GM12878 (cell line): ENCODE data around the gene FXYD1. TPM values are rescaled to one million over a fixed set of nuclear protein-coding genes. Genes with fewer than 3 reads are reported as not detected.

Experiments used
- ATAC-seq: fragments of 200-7000 bp; cut with Tn5 transposase; 3 replicates; pipeline ENCODE4 v1.9.1; 2020; ENCODE audit warnings: mild to moderate bottlenecking, moderate library complexity
- BruUV-seq: library from RNA; stranded (reverse); fragments of 400-500 nt; replicated peaks from 2 replicates; lab custom pipeline; 2021; lab: Mats Ljungman, UMichigan
- CTCF ChIA-PET: fragments of 300-600 bp; sonication (Branson Sonifier 250); formaldehyde crosslinking; extraction: SDS; loops from one replicate; lab custom pipeline; 2021; ENCODE audit warnings: inconsistent platforms; lab: Yijun Ruan, JAX
- POLR2A ChIA-PET: fragments of 350-600 bp; formaldehyde crosslinking; extraction: SDS; loops from one replicate; lab custom pipeline; 2021; ENCODE audit warnings: inconsistent platforms; lab: Charles Lee
- RAD21 ChIA-PET: fragments of 300-600 bp; sonication (Branson Sonifier 250); formaldehyde crosslinking; loops from one replicate; lab custom pipeline; 2023; ENCODE audit warnings: antibody characterized with exemption; ENCODE audit not compliant: unreplicated experiment; lab: Charles Lee
- SMC1A ChIA-PET: fragments of 300-600 bp; sonication (Branson Sonifier 250); formaldehyde crosslinking; loops from one replicate; lab custom pipeline; 2023; ENCODE audit not compliant: unreplicated experiment, uncharacterized antibody; lab: Charles Lee
- DNase-seq: peaks from one replicate; pipeline ENCODE4 v3.0.0-alpha.2; 2011; ENCODE audit warnings: low read depth, low spot score
- FAIRE-seq: peaks from 3 replicates; lab custom pipeline; 2011; peaks lifted over from hg19 to GRCh38; lab: Jason Lieb, UNC
- H2AFZ ChIP-seq: 2 replicates; pipeline ENCODE4 v1.6.0; 2011; ENCODE audit warnings: low read depth, low read length, control low read depth; ENCODE audit not compliant: control insufficient read depth
- H3K27ac ChIP-seq: 2 replicates; pipeline ENCODE4 v1.5.1; 2011; ENCODE audit warnings: control low read depth; ENCODE audit not compliant: control insufficient read depth, insufficient read depth
- H3K27me3 ChIP-seq, 2 experiments: replicated peaks in 1 of 2; 2 replicates each; pipeline versions ENCODE4 v1.6.0 to v1.6.1; 2011; ENCODE audit warnings: low read length in 1 of 2; ENCODE audit not compliant: control insufficient read depth in 2 of 2, insufficient read depth in 2 of 2
- H3K36me3 ChIP-seq, 2 experiments: 2 replicates each; pipeline ENCODE4 v1.5.1; 2011; ENCODE audit warnings: low read length in 1 of 2; ENCODE audit not compliant: control insufficient read depth in 2 of 2, insufficient read depth in 2 of 2
- H3K4me1 ChIP-seq: 2 replicates; pipeline ENCODE4 v1.6.1; 2011; ENCODE audit warnings: mild to moderate bottlenecking, low read length, moderate library complexity, mixed read lengths; ENCODE audit not compliant: control insufficient read depth, insufficient read depth
- H3K4me2 ChIP-seq: 2 replicates; pipeline ENCODE4 v1.6.0; 2011; ENCODE audit warnings: control low read depth; ENCODE audit not compliant: control insufficient read depth, insufficient read depth
- H3K4me3 ChIP-seq: fragments of 200-600 bp; sonication (generic); 2 replicates; pipeline ENCODE4 v1.5.1; 2016
- H3K79me2 ChIP-seq: 2 replicates; pipeline ENCODE4 v1.6.0; 2011; ENCODE audit warnings: low read length; ENCODE audit not compliant: control insufficient read depth, insufficient read depth
- H3K9ac ChIP-seq: 2 replicates; pipeline ENCODE4 v1.8.0; 2011; ENCODE audit warnings: low read length, control low read depth, mixed read lengths; ENCODE audit not compliant: control insufficient read depth, insufficient read depth
- H3K9me3 ChIP-seq: replicated peaks from 3 replicates; pipeline ENCODE4 v1.5.1; 2011; ENCODE audit warnings: mild to moderate bottlenecking, low read length; ENCODE audit not compliant: control insufficient read depth, insufficient read depth
- H4K20me1 ChIP-seq: 2 replicates; pipeline ENCODE4 v1.6.0; 2011; ENCODE audit not compliant: control insufficient read depth, insufficient read depth
- NR2C1 ChIP-seq: fragments of 450-650 bp; IDR thresholded peaks from 2 replicates; pipeline ENCODE4 v1.6.1; 2017; ENCODE audit warnings: antibody characterized with exemption, mild to moderate bottlenecking, moderate library complexity
- RAD21 ChIP-seq: IDR thresholded peaks from 2 replicates; pipeline ENCODE4 v1.6.1; 2011; ENCODE audit warnings: mild to moderate bottlenecking, low read depth, low read length, moderate library complexity; ENCODE audit not compliant: insufficient read depth
- RBBP5 ChIP-seq: fragments of 200-600 bp; sonication (generic); conservative IDR thresholded peaks from 2 replicates; pipeline ENCODE4 v1.6.1; 2016
- YY1 ChIP-seq: IDR thresholded peaks from 2 replicates; pipeline ENCODE4 v1.6.1; 2011; ENCODE audit warnings: low read depth, mild to moderate bottlenecking, low read length
- ZSCAN29 ChIP-seq: fragments of 450-650 bp; IDR thresholded peaks from 2 replicates; pipeline ENCODE4 v1.6.1; 2017; ENCODE audit warnings: mild to moderate bottlenecking, moderate library complexity
- WGBS: methylation state at CpG from one replicate; pipeline ENCODE4 v1.1.6; 2016; ENCODE audit warnings: low lambda C conversion rate; ENCODE audit not compliant: insufficient replicate concordance, insufficient coverage; ENCODE audit errors: missing lambda C conversion rate; 5-methylcytosine and 5-hydroxymethylcytosine counted together
- in situ Hi-C: fragments of 300-500 bp; cut with MboI; formaldehyde crosslinking; loops from 9 replicates; pipeline ENCODE4 v1.14.3; 2018; ENCODE audit warnings: mixed read lengths
- intact Hi-C: fragments of 100-400 bp; cut with micrococcal nuclease; formaldehyde crosslinking; loops from one replicate; pipeline ENCODE4 v1.14.2; 2022; ENCODE audit not compliant: unreplicated experiment
- polyA plus RNA-seq, 11 experiments: library from polyadenylated mRNA; depleted of rRNA in 4 of 11; unstranded in 6 of 11; stranded (reverse) in 5 of 11; fragments of >200 nt; fragmentation: Nextera tagmentation in 4 of 11; fragmentation: Illumina TruSeq in 1 of 11; extraction: Ambion mirVana in 4 of 11; extraction: Trizol in 1 of 11; gene quantifications; 1 replicate in 1 of 11; 2 replicates in 10 of 11; pipeline versions ENCODE4 v1.2.1 to v1.2.3, GENCODE V29; 2011 to 2016; ENCODE audit warnings: inconsistent platforms in 2 of 11, missing spikeins in 2 of 11, low read depth in 1 of 11
- total RNA-seq, 4 experiments: library from RNA; depleted of rRNA in 3 of 4; stranded (reverse); fragments of >200 nt in 3 of 4; fragmentation: Illumina TruSeq in 1 of 4; extraction: Trizol in 1 of 4; gene quantifications; 2 replicates each; pipeline versions ENCODE4 v1.2.1 to v1.2.3, GENCODE V29; 2013 to 2021
- TF ChIP-seq, protein P1 (sequence below), 3 experiments: IDR thresholded peaks in 2 of 3; conservative IDR thresholded peaks in 1 of 3; 2 replicates each; pipeline ENCODE4 v1.5.1; 2011; ENCODE audit warnings: low read depth in 3 of 3, low read length in 3 of 3, mild to moderate bottlenecking in 3 of 3, control low read depth in 2 of 3, moderate library complexity in 2 of 3, inconsistent platforms in 1 of 3, mixed read lengths in 1 of 3; ENCODE audit not compliant: control insufficient read depth in 2 of 3, insufficient read depth in 1 of 3; ENCODE audit errors: extremely low read depth in 1 of 3
- TF ChIP-seq, protein P2 (sequence below): fragments of 450-650 bp; IDR thresholded peaks from 2 replicates; pipeline ENCODE4 v1.6.1; 2017; ENCODE audit warnings: mild to moderate bottlenecking, moderate library complexity

FXYD1 gene
- total and polyA plus RNA-seq, 10 of the 15 experiments (the other 5 are each of a cell fraction or from before 2014, with no cell fraction given): 0.34 to 1.2 (median 0.49) TPM; not detected in 4

- Histone ChIP-seq H3K9me3 (no peaks in the 10 kb centered on the region), H3K4me1 (peaks cover 18% of the 10 kb centered on the region), H3K27me3 (no peaks in the 10 kb centered on the region; a peak in 1 of 4 replicates), H3K36me3 (no peaks in the 10 kb centered on the region), H3K9ac (no peak overlapping the region), H3K27ac (no peak overlapping the region), H3K4me3 (no peak overlapping the region), H3K4me2 (no peak overlapping the region), H2AFZ (no peak overlapping the region), H4K20me1 (no peaks in the 10 kb centered on the region), H3K79me2 (no peaks in the 10 kb centered on the region)
- FAIRE-seq: no peak
- in situ Hi-C loops (no loop called here), intact Hi-C loops (loop anchor here (1.0 to 2.0 kb wide), 2 partner anchors 23 to 117 kb away; no protein-coding TSS in a partner anchor)
- BruUV-seq: no TSS peak
- ChIA-PET RAD21 (interaction anchor here (1.3 kb wide), 1 partner anchor 23 kb away, joined by 8 read pairs; no protein-coding TSS in a partner anchor), CTCF (interaction anchor here (0.6 to 4.8 kb wide), 4 partner anchors 20 to 89 kb away, joined by 3 to 46 read pairs (median 4); no protein-coding TSS in a partner anchor), POLR2A (no interaction called here), SMC1A (interaction anchor here (0.7 to 3.4 kb wide), 3 partner anchors 23 to 32 kb away, joined by 3 to 13 read pairs (median 3); no protein-coding TSS in a partner anchor)
- no peak for ATAC-seq
- DNase-seq: no peak
- TF ChIP-seq ZSCAN29 (no peak), NR2C1 (no peak), RBBP5 (no peak), YY1 (no peak), RAD21 (no peak)
- TF ChIP-seq, protein P1, sequence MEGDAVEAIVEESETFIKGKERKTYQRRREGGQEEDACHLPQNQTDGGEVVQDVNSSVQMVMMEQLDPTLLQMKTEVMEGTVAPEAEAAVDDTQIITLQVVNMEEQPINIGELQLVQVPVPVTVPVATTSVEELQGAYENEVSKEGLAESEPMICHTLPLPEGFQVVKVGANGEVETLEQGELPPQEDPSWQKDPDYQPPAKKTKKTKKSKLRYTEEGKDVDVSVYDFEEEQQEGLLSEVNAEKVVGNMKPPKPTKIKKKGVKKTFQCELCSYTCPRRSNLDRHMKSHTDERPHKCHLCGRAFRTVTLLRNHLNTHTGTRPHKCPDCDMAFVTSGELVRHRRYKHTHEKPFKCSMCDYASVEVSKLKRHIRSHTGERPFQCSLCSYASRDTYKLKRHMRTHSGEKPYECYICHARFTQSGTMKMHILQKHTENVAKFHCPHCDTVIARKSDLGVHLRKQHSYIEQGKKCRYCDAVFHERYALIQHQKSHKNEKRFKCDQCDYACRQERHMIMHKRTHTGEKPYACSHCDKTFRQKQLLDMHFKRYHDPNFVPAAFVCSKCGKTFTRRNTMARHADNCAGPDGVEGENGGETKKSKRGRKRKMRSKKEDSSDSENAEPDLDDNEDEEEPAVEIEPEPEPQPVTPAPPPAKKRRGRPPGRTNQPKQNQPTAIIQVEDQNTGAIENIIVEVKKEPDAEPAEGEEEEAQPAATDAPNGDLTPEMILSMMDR (IDR thresholded peaks at IDR 0.05 in 2 of 3, conservative IDR thresholded peaks at IDR 0.05 in 1 of 3; ENCODE audit: control insufficient read depth in 2 of 3, extremely low read depth in 1 of 3, insufficient read depth in 1 of 3, low read depth in 3 of 3, low read length in 3 of 3): no peak
- TF ChIP-seq, protein P2, sequence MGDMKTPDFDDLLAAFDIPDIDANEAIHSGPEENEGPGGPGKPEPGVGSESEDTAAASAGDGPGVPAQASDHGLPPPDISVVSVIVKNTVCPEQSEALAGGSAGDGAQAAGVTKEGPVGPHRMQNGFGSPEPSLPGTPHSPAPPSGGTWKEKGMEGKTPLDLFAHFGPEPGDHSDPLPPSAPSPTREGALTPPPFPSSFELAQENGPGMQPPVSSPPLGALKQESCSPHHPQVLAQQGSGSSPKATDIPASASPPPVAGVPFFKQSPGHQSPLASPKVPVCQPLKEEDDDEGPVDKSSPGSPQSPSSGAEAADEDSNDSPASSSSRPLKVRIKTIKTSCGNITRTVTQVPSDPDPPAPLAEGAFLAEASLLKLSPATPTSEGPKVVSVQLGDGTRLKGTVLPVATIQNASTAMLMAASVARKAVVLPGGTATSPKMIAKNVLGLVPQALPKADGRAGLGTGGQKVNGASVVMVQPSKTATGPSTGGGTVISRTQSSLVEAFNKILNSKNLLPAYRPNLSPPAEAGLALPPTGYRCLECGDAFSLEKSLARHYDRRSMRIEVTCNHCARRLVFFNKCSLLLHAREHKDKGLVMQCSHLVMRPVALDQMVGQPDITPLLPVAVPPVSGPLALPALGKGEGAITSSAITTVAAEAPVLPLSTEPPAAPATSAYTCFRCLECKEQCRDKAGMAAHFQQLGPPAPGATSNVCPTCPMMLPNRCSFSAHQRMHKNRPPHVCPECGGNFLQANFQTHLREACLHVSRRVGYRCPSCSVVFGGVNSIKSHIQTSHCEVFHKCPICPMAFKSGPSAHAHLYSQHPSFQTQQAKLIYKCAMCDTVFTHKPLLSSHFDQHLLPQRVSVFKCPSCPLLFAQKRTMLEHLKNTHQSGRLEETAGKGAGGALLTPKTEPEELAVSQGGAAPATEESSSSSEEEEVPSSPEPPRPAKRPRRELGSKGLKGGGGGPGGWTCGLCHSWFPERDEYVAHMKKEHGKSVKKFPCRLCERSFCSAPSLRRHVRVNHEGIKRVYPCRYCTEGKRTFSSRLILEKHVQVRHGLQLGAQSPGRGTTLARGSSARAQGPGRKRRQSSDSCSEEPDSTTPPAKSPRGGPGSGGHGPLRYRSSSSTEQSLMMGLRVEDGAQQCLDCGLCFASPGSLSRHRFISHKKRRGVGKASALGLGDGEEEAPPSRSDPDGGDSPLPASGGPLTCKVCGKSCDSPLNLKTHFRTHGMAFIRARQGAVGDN: no peak
- WGBS: 61% methylated on average over 9 of the region's 9 CpGs
These were observed 48.5 kb upstream of the FXYD1 start for GRCh38 chr19:35090160-35090505.
